GM18907 (cell line): ENCODE data around the gene ZNF880.
"Not testable (repeated sequence)": the region's sequence is repeated elsewhere in the genome, so short reads cannot be mapped to it uniquely, and the experiment has no call there.

Experiments
- ATAC-seq: cut with Tn5 transposase; IDR thresholded peaks from one replicate; pipeline ENCODE4 v1.9.1; 2021; ENCODE audit warnings: mild to moderate bottlenecking, moderate library complexity; ENCODE audit not compliant: unreplicated experiment

ZNF880 gene

DNA sequence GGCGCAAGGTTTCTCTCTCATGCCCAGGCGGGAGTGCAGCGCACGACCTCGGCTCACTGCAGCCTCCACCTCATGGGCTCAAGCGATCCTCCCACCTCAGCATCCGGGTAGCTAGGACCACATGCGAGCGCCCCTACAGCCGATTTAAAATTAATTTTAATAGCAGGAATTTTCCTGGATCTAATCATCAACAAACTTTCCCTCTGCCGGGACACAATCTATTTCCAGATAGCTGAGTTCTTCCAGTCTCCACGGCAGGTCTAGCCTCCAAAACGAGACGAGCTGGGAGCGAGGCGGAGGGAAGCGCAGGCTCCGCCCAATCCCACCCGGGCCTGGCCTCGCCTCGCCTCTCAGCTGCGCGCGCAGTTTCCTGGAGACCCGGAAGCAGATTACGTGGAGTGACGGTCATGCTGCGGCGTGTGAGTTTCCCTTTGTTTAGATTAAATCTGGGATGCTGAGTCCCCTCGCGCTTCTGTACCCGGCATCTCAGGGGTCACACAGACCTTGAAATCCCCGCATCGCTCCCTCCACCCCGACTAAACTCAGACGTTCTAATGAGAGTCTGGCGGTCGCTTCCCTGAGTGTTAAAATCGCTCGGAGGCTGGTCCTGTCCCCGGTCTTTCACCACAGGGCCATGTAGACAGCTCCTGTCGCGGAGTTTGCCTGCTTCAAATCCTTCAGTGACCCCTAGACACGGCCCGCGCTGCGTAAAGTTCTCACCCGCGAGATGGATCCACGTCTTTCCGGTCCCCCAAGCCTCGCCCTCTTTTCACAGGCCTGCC lies at the start of gene ZNF880:
Gene ZNF880, plus strand, starts transcription at position 365 of the 782 bp plus-strand sequence. Its CDS starts 43 bp downstream, at position 408.
- peak; percentile 76 for ATAC-seq

DNA sequence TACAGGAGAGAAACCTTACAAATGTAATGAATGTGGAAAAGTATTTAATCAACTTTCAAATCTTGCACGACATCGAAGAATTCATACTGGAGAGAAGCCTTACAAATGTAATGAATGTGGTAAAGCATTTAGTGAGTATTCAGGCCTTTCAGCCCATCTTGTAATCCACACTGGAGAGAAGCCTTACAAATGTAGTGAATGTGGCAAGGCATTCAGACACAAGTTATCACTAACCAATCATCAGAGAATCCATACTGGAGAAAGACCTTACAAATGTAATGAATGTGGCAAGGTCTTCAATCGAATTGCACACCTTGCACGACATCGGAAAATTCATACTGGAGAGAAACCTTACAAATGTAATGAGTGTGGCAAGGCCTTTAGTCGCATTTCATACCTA lies 47.3 kb upstream of the ZNF880 start:
- no peak for ATAC-seq

DNA sequence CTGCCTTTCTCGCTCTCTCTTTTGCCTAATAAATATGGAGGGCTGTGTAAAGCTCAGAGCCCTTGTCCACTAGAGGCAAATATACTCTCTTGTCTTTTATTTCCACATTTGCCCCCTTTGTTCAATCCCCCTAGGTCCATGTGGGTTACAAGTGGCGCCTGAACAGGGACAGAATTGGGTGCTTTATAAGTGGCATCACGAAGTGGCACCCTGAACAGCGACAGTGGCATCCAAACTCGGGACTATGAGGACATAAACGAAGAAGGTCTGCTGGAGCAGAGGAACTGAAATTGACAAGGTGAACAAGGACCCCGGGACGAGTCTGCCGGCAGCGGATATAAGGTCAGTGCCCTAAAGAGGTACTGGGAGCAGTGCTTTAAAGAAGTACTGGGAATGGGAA lies 38.0 kb upstream of the ZNF880 start:
- no peak for ATAC-seq

DNA sequence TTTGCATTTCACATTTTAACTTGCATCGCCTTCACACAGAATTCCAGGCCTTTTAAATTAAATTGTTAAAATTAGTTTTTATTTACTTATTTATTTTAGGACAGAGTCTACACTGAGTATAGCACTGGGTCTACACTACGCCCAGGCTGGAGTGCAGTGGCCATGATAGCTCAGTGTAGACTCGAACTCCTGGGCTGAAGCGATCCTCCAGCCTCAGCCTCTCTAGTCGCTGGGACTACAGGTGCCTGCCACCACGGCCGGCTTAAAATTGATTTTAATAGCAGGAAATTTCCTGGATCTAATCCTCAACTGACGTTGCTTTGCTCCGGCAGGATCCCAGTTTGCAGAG lies 34.0 kb upstream of the ZNF880 start:
- ATAC-seq: peak; percentile 24

DNA sequence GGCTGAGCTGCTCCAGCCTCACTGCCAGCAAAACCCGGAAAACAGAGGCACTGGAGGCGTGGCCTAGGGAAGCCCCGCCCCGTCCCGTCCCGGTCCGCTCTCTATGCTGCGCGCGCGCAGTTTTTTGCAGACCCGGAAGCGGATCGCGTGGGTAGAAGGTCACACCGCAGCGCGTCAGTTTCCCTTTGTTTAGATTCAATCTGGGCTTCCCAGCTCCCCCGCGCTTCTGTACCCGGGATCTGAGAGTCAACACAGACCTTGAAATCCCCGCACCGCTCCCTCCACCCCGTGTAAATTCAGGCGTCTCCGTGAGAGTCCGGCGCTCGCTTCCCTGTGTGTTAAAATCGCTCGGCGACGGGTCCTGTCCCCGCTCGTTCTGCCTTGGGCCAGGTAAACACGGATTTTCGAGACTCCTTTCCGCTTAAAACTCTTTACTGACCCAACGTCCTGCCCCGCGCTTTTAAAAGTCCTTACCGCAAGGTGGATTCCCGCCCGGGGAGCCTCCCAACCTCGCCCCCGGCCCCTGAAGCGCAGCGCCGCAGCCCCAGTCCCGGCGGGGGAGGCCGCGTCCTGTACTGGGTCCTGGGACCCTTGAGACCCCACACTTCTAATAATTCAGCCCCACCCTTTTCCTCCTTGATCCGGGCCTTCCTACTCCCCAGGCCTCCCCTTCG lies 33.5 kb upstream of the ZNF880 start, which contains the start of gene ZNF610:
Gene ZNF610, plus strand, starts transcription at position 127 of the 674 bp plus-strand sequence. CDS start 12,930 bp downstream, outside the sequence.
- peak; percentile 75 for ATAC-seq

DNA sequence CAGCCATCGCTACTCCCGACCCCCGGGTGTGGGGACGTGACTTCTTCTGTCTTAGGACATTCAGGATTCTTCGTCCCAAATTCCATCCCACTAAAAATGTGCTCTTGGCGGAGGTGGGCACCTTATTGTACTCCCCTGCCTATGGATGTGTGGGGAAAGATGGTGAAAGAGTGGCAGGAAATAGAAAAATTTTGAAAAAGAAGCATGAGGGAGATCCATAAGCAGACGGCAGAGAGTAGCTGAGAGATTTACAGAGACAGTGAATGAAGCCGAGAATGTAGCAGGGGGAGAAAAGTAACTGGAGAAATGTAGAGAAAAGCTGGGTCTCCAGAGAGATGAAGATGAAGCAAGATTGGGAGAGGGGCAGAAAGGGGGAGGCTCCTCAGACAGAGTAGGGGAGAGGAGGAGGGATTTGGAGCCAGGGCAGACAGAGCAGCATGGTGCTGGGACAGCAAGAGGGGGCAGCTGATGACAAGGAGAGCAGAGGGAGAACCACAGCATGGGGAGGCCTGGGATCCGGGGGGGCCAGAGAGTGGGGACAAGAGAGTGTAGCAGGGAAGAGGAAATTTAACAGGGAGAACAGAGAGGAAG lies 32.8 kb upstream of the ZNF880 start:
- ATAC-seq: no peak

DNA sequence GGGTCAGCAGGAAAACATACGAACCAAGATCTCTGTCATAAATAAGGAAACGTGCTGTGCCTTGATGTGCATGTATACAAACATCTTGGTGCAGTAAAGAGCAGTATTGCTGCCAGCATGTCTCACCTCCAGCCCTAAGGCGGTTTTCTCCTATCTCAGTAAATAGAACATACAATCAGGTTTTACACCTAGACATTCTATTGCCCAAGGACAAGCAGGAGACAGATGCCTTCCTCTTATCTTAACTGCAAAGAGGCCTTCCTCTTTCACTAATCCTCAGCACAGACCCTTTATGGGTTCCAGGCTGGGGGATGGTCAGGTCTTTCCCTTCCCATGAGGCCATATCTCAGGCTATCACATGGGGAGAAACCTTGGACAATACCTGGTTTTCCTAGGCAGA lies 30.7 kb upstream of the ZNF880 start:
- ATAC-seq: not testable (repeated sequence)

DNA sequence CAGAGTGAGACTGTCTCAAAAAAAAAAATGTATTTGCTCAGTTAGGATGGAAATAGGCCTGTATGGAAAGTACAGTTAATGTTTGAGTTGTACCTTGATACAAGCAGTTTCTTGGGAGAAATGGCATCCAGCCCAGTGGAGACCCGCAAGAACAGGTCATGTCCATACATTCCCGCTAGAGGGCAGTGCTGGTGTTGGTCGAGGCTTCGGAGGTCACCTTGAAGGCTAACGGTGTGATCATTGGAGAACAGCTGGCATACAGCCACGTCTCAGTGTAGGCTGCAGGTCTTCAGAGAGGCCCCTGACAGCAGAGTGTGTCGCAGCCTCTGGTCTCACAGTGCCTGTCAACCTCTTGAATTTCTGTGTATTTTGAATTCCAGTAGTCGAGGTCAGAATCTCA lies 26.2 kb upstream of the ZNF880 start:
- ATAC-seq: no peak

DNA sequence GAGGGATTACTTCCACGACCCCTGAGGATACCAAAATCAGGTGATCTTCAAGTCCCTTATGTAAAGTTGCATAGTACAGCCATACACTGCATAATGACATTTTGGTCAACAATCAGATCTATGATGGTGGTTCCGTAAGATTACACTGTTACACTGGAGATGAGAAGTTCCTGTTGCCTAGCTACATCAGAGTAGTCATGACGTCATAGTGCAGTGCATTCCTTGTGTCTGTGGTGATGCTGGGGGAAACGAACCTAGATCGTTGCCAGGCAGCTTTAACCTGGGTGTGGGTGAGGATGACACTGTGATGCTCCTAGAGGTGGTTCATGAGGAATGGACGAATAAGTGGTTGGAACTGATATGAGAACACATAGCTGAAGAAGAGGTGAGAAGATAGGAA lies 24.6 kb upstream of the ZNF880 start:
- ATAC-seq: no peak

DNA sequence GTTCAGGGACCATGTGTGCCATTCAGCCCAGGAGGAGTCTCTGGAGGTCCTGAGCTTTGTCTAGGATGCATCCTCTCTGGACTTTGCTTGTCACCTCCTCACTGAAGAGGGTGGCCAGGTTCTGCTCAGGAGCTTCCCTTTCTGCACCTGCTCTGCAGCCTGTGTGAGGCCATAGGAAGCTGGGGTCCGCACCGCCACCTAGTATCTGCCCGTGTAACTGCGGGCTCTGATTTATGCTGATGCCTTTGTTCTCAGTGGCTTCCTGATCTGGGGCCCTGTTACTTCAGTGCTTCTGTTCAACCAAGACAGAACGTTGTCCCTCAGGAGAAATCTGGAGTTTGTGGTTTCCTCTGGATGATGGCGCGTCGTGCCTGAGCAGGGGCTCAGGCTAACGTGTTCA lies 18.2 kb upstream of the ZNF880 start:
- ATAC-seq: no peak

DNA sequence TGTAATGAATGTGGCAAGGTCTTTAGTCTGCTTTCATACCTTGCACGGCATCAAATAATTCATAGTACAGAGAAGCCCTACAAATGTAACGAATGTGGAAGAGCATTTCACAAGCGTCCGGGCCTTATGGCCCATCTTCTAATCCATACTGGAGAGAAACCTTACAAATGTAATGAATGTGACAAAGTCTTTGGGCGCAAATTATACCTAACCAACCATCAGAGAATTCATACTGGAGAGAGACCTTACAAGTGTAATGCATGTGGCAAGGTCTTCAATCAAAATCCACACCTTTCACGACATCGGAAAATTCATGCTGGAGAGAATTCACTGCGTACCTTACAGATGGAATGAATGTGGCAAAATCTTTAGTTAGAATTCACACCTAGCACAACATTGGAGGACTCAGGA lies 3.3 kb upstream of the ZNF880 start:
- ATAC-seq: no peak

DNA sequence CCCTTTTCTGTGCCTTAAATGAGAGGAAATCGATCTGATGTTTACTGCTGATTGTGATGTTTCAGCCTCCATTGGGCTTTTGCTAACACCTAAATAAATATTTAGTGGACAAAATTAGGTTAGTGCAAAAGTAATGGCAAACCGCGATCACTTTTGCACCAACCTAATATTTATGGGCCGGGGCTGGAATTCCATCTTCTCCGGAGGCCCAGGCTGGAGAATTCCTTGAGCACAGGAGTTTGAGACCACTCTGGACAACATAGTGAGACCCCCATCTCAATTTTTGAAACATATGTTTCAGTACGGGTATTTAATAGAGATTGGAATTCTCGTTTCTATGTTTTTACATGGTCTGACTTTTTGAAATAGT lies 603 bp downstream of the ZNF880 start:
- ATAC-seq: no peak

DNA sequence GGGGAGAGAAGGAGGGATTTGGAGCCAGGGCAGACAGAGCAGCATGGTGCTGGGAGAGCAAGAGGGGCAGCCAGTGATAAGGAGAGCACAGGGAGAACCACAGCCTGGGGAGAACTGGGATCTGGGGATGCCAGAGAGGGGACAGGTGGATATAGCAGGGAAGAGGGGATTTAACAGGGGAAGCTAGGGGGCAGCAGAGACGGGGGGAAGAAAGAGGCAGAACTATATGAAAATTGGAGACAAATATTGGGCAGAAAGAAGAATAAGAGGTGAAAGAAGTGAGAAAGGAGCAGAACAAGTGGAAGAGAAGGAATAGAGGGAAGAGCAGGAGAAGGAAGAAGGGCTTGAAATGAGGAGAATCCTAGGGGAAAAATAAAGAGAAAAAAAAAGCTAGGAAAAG lies 21.4 kb downstream of the ZNF880 start:
- ATAC-seq: no peak

DNA sequence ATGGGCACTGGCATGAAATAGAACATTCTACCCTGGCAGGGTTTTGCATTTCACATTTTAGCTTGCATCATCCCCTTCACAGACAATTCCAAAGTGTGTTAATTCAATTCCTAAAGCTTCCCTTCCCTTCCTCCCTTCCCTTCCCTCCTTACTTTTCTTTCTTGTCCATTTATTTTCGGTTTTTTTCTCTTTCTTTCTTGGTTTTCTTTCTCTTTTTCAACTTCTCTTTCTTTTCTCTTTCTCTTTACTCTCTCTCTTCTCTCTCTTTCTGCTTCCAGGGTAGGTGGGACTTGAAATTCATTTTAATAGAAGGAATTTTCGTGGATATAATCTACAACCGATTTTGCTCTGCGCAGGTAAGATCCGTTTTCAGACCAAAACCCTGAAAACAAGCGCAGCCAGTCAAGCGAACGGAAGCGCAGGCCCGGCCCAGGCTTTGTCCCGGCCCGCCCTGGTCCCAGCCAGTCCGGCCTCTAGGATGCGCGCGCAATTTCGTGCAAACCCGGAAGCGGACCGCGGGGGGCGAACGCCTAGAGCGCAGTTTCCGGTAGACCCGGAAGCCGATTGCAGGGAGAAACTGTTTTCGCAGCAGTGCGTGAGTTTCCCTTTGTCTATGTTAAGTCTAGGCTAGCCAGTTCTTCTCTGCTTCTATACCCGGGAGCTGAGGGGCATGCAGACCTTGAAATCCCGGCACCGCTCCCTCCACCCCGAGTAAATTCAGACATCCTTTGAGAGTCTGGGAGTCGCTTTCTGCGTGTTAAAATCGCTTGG lies 27.8 kb downstream of the ZNF880 start, which contains the start of gene ZNF528:
Gene ZNF528, plus strand, starts transcription at position 540 of the 771 bp plus-strand sequence. CDS start 4,165 bp downstream, outside the sequence.
- ATAC-seq: no peak

DNA sequence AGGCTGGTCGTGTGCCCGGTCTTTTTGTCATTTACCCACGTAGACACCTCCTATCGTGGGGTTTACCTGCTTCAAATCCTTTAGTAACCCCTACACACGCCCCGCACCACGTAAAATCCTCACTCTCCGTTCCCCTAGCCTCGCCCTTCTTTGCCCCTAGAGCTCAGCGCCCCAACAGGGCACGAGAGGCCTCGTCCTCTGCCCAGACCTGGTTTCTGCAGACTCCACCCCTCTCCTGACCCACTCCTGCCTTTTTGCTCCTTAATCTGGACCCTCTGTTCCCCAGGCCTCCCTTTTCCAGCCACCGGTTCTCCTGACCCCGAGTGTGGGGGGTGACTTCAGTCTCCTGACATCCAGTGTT lies 28.3 kb downstream of the ZNF880 start:
- ATAC-seq: no peak

DNA sequence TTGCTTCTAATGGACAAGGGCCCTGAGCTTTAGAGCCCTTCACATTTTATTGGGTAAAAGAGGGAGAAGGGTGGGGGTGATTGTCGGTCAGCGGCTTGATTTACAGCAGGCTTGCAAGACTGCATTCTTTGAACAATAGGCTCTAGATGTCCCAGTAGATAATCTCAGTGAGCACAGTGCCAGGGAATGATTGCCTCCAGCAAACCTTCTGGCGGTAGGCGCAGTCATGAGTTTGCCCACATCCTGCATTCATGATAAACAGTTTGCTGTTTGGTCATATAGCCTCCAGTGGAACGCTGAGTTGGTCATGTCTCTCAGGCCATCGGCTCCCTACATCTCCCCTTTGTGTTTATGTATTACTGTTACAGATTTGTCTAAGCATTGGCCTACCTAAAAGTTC lies 40.6 kb downstream of the ZNF880 start:
- ATAC-seq: no peak

DNA sequence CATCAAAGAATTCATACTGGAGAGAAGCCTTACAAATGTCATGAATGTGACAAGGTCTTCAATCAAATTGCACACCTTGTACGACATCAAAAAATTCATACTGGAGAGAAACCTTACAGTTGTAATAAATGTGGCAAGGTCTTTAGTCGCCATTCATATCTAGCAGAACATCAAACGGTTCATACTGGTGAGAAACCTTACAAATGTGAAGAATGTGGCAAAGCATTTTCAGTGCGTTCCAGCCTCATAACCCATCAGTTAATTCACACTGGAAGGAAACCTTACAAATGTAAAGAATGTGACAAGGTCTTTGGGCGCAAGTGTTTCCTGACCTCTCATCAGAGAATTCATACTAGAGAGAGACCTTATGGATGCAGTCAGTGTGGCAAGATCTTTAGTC lies 46.0 kb downstream of the ZNF880 start:
- ATAC-seq: no peak

DNA sequence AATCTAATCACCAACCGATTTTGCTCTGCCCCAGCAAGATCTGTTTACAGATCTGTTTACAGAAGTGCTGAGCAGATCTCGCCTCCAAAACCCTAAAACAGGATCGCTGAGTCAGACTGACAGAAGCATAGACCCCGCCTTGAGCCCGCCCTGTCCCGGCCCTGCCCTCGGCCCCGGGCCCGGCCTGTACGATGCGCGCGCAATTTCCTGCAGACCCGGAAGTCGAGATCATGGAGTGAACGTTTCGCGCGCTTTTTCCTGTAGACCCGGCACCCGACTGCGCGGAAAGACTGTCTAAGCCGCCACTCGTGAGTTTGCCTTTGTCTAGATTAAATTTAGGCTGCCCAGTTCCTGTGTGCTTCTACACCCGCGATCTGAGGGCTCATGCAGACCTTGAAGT lies 59.2 kb downstream of the ZNF880 start, which contains the start of gene ZNF534:
Gene ZNF534, plus strand, starts transcription at position 212 of the 400 bp plus-strand sequence. CDS start 2,327 bp downstream, outside the sequence.
- no peak for ATAC-seq
